A673 (cell line): ENCODE data around the gene RAPGEF4. TPM values are rescaled to one million over a fixed set of nuclear protein-coding genes. Genes with fewer than 3 reads are reported as not detected.
A peak's percentile ranks its signal among the peaks of the same experiment; 100 is the strongest.

Experiments used
- BruUV-seq: library from RNA; stranded (reverse); fragments of 400-500 nt; replicated peaks from 2 replicates; lab custom pipeline; 2021; lab: Mats Ljungman, UMichigan
- CTCF ChIA-PET: fragments of 300-600 bp; sonication (Branson Sonifier 250); formaldehyde crosslinking; loops from one replicate; lab custom pipeline; 2022; ENCODE audit warnings: antibody characterized with exemption; lab: Charles Lee
- POLR2A ChIA-PET: fragments of 300-600 bp; sonication (Branson Sonifier 250); formaldehyde crosslinking; loops from one replicate; lab custom pipeline; 2022; ENCODE audit warnings: antibody characterized with exemption; ENCODE audit not compliant: low non-redundant PET; lab: Charles Lee
- DNase-seq: peaks from one replicate; pipeline ENCODE4 v3.0.0-alpha.2; 2015; ENCODE audit warnings: low spot score
- H3K27ac ChIP-seq: fragments of 200-600 bp; sonication (generic); 2 replicates; pipeline ENCODE4 v1.5.1; 2016; ENCODE audit warnings: mixed run types, low read depth, mild to moderate bottlenecking, mixed read lengths, antibody characterized with exemption, low read length; ENCODE audit not compliant: poor library complexity, severe bottlenecking
- H3K27me3 ChIP-seq: fragments of 200-600 bp; sonication (generic); replicated peaks from 2 replicates; pipeline ENCODE4 v1.6.1; 2017; ENCODE audit warnings: mixed run types, low read depth, mild to moderate bottlenecking, mixed read lengths, antibody characterized with exemption, low read length; ENCODE audit not compliant: insufficient read depth, poor library complexity
- H3K36me3 ChIP-seq: fragments of 200-600 bp; sonication (generic); 2 replicates; pipeline ENCODE4 v1.6.1; 2016; ENCODE audit warnings: mixed run types, mild to moderate bottlenecking, mixed read lengths, antibody characterized with exemption, low read length; ENCODE audit not compliant: insufficient read depth, poor library complexity, severe bottlenecking
- H3K4me1 ChIP-seq: fragments of 200-600 bp; sonication (generic); 2 replicates; pipeline ENCODE4 v1.6.1; 2017; ENCODE audit warnings: mixed run types, mild to moderate bottlenecking, mixed read lengths, antibody characterized with exemption, low read length; ENCODE audit not compliant: insufficient read depth, poor library complexity, severe bottlenecking
- H3K4me3 ChIP-seq: fragments of 200-600 bp; sonication (generic); 2 replicates; pipeline ENCODE4 v1.5.1; 2016; ENCODE audit warnings: low read depth, mixed run types, mild to moderate bottlenecking, mixed read lengths, low read length; ENCODE audit not compliant: poor library complexity, severe bottlenecking
- H3K9me3 ChIP-seq: fragments of 200-600 bp; sonication (generic); 2 replicates; pipeline ENCODE4 v1.6.1; 2016; ENCODE audit warnings: mixed run types, low read depth, mild to moderate bottlenecking, mixed read lengths, antibody characterized with exemption, low read length; ENCODE audit not compliant: poor library complexity, severe bottlenecking
- EZH2 ChIP-seq: fragments of 200-600 bp; sonication (generic); IDR thresholded peaks from 2 replicates; pipeline ENCODE4 v1.6.1; 2017; ENCODE audit warnings: borderline replicate concordance, low read depth, mild to moderate bottlenecking, mixed read lengths, antibody characterized with exemption, low read length; ENCODE audit not compliant: poor library complexity, severe bottlenecking
- intact Hi-C: fragments of 100-400 bp; cut with micrococcal nuclease; formaldehyde crosslinking; loops from one replicate; pipeline ENCODE4 v1.10.0; 2022; ENCODE audit not compliant: unreplicated experiment
- total RNA-seq: library from RNA; stranded (reverse); gene quantifications from 2 replicates; pipeline ENCODE4 v1.2.3, GENCODE V29; 2021
- TF ChIP-seq, protein P1 (sequence below): fragments of 300-800, 200-600 bp; sonication (generic); conservative IDR thresholded peaks from 2 replicates; pipeline ENCODE4 v1.5.1; 2017; ENCODE audit warnings: low read depth, mild to moderate bottlenecking, antibody characterized with exemption, low read length, moderate library complexity, mixed read lengths

RAPGEF4 gene
- total RNA-seq, 1 experiment from 2014 or later, result 0.26 TPM

DNA sequence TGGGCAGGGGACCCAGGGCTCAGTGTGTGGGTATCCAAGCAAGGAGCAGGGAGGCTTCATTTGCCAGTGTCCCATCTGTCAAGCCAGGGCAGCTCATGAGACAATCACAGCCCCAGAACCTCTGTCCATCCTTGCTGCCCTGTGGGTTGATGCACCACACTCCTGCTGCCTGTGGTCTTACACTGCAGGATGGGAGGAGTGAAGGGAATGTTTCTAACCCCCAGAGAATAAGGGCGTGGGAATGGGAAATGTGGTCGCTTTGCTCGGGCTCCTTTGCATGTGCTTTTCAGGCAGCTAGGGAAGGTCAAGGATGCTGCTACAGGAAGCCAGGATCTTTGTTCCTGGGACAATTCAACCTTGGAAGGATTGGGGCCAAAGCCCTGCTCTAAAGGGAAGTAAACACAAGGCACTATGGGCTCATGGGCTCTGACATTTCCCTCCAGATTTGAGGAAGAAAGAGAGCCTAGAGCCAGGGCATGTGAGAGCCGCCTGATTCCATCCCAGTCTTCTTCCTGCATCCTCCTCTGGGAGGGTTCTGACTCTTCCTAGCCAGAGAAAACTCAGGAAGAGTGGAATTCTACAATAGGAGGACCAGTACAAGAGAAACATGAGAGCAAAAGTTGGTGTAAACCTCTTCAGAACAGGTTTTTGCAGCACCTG lies 321.2 kb downstream of the RAPGEF4 start:
- H3K4me1 ChIP-seq, result peaks cover 11% of the 10 kb centered on the region
- no peak for DNase-seq
- ChIA-PET POLR2A (no interaction called here), CTCF (no interaction called here)
- TF ChIP-seq EZH2, result no peak
- TF ChIP-seq, protein P1, sequence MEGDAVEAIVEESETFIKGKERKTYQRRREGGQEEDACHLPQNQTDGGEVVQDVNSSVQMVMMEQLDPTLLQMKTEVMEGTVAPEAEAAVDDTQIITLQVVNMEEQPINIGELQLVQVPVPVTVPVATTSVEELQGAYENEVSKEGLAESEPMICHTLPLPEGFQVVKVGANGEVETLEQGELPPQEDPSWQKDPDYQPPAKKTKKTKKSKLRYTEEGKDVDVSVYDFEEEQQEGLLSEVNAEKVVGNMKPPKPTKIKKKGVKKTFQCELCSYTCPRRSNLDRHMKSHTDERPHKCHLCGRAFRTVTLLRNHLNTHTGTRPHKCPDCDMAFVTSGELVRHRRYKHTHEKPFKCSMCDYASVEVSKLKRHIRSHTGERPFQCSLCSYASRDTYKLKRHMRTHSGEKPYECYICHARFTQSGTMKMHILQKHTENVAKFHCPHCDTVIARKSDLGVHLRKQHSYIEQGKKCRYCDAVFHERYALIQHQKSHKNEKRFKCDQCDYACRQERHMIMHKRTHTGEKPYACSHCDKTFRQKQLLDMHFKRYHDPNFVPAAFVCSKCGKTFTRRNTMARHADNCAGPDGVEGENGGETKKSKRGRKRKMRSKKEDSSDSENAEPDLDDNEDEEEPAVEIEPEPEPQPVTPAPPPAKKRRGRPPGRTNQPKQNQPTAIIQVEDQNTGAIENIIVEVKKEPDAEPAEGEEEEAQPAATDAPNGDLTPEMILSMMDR, result no peak
- no TSS peak for BruUV-seq
- no peak overlapping the region for H3K4me3 ChIP-seq
- intact Hi-C loops, result no loop called here
- H3K9me3 ChIP-seq, result no peaks in the 10 kb centered on the region
- H3K27me3 ChIP-seq, result no peaks in the 10 kb centered on the region
- H3K36me3 ChIP-seq, result no peaks in the 10 kb centered on the region
- H3K27ac ChIP-seq, result no peak overlapping the region

DNA sequence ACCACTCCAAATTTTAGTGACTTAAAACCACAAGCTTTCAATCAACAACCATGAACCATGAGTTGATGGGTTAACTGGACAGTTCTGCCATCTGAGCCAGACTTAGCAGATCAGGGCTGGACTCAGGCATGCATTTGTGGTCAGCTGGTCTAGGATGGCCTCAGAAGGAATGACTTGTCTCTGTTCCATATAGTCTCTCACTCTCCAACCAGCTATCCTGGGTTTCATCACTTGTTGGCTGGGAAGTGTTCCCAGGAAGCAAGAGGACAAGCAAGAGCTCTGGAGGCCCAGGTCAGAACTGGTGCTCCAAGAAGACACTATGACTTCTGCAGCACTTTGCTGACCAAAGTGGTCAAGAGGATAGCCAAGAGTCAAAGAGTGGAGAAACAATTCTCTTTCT lies 322.5 kb downstream of the RAPGEF4 start:
- ChIA-PET CTCF (no interaction called here), POLR2A (no interaction called here)
- Histone ChIP-seq H3K4me3 (no peak overlapping the region), H3K36me3 (no peaks in the 10 kb centered on the region), H3K27me3 (no peaks in the 10 kb centered on the region), H3K9me3 (no peaks in the 10 kb centered on the region), H3K27ac (no peak overlapping the region), H3K4me1 (peaks cover 9% of the 10 kb centered on the region)
- TF ChIP-seq EZH2, result no peak
- TF ChIP-seq, protein P1, result no peak
- no TSS peak for BruUV-seq
- intact Hi-C loops, result no loop called here
- DNase-seq, result no peak

DNA sequence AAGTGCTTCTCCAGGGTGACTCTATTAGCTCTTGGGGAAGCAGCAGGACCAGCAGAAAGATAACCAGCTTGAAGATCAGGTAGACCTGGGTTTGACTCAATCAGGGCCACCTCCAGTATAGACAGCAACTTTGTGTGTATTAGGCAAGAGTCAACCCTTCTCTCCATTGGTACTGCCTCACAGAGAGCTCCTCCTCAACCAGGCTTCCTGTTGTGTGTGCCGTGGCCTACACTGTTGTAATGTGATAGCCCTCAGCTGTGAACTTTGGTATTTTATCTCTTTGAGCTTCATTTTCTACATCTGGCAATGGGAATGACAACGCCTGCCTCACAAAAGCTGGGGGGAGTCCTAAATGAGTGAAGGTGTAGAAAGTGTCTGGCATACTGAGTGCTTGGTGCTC lies 323.0 kb downstream of the RAPGEF4 start:
- BruUV-seq, result no TSS peak
- no peak for TF ChIP-seq EZH2
- TF ChIP-seq, protein P1, result no peak
- no peaks in the 10 kb centered on the region for H3K27me3 ChIP-seq
- H3K9me3 ChIP-seq, result no peaks in the 10 kb centered on the region
- ChIA-PET POLR2A (no interaction called here), CTCF (no interaction called here)
- peak; percentile 25 for DNase-seq
- no peaks in the 10 kb centered on the region for H3K36me3 ChIP-seq
- intact Hi-C loops, result no loop called here
- H3K4me1 ChIP-seq, result peaks cover 6% of the 10 kb centered on the region
- no peak overlapping the region for H3K27ac ChIP-seq
- H3K4me3 ChIP-seq, result no peak overlapping the region
